IPS-NIHi7 (cell line): ENCODE results near the gene PHLPP1.

ENCODE experiments used
- DNase-seq: peaks from one replicate; pipeline ENCODE4 v3.0.0; 2012; ENCODE audit warnings: mixed read lengths; ENCODE audit errors: extremely low spot score

PHLPP1 gene

DNA sequence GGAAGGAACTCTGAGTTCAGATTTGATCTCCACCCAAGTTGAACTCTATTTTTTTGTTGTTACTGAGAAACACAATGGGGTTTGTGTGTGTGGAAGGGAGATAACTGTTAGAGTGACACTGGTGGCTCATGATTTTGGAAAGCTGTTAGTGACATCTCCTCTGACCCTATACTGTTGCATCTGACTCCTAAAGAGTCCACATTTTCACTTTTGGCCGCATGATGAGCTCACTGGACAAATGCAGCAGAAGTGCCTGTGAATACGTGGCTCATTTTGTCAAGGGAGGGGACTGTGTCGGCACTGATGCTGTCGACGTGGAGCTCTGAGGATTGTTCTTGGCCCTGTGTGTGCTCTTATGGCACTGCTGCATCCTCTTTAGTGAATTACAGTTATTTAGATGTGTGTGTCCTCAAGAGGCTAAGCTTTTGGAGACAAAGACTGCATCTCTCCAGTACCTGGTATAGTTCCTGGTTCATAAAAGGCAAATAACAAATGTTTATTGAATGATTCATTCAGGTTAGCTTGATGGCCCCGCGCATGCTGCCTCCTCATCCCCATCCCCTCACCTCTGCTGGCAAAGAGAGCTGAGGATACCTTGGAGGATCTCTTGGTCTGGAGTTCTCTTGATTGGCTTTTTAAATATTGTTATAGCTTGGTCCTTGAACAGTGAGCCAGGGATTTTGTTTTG, 135.4 kb downstream of the PHLPP1 start:
- no peak for DNase-seq

DNA sequence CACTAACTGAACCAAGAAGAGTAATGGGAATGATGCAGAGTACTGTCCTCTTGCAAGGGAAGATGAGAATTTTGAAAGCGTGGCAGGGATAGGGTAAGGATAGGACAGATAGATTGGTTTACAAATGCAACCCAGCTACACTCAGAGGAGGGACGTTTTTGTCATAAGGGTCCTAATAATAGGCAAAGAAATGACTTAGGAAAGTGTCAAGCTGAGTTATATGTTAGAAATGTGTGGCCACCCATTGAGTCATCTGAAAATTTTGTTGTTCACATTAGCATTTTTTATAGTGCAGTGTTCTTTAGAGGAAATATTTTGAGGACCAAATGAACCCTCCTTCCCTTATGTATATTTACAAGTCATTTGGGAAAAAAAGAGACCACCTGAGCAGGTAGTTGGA, 137.5 kb downstream of the PHLPP1 start:
- DNase-seq, result no peak

DNA sequence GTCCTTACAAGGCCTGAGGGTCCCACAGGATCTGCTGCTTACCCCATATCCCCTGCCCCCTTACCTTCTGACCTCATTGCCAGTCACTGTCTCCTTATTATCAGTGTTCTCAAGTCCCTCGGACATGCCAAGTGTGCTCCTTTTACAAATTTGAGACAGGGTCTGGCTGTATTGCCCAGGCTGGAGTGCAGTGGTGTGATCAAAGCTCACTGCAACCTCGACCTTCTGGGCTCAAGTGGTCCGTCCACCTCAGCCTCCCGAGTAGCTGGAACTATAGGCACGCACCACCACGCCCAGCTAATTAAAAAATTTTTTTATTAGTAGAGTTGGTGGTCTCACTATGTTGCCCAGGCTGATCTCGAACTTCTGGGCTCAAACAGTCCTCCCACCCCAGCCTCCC, 141.0 kb downstream of the PHLPP1 start:
- DNase-seq, result no peak

DNA sequence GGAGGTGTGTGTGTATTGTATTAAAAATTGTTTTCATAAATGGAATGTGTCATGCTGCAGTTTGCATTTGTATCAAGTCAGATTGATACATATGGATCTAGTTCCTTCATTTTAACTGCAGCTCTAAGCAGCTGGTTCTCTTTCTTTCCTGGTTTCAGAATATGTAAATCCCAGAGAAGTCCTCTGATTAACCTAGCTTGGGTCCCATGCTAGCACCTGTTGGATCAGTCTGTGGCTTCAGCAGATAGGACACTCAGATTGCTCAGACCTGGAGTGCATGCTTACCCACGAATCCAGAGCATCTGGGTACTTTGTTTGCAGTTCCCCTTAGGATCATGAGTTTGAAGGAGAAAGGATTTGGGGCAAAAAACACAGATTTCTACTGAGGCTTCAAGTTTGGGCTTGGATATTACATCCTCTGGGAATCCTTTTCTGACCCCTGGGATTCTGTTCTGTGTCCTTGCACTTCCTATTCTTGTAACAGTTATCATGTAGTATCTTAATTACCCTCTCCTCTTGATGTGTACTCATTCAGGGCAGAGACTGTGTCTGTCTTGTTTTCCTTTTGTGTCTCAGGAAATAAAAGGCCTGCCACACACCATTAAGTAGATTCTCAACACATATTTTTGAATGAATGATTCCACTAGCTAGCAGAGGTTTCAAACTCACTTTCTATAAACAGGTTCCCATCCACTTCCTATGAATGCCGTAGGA, 142.1 kb downstream of the PHLPP1 start:
- no peak for DNase-seq

DNA sequence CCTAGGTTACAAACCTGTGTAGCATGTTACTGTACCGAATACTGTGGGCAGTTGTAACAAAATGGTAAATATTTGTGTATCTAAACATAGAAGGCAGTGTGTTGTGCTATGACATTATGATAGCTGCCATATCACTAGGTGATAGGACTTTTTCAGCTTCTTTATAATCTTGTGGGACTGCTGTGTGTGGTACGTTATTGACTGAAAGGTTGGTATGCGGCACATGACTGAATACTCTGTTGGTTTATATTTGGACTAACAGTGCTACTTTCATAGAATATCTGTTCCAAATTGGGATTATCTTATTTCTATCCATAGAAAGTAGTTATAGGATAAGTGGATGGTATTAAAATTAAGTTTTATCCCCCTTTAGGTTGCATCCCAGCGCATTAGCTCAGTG, 144.7 kb downstream of the PHLPP1 start:
- no peak for DNase-seq

DNA sequence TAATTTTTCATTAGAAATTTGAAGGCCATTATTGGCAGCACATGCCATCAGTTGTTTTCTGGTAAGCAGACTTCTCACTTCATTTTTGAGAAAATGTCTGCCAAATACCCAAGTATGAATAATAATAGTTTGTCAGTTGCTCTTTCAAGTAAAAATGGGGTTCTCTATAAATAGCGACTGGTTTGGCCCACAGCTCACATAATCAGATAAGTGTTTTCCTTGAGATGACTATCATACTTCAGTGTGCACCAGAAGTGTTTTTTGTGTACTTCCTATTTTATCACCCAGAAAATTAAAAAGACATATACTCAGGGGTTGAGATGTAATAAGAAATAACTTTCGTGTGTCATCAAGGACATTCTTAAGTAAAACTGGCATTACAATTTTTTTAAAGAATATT, 147.1 kb downstream of the PHLPP1 start:
- no peak for DNase-seq

DNA sequence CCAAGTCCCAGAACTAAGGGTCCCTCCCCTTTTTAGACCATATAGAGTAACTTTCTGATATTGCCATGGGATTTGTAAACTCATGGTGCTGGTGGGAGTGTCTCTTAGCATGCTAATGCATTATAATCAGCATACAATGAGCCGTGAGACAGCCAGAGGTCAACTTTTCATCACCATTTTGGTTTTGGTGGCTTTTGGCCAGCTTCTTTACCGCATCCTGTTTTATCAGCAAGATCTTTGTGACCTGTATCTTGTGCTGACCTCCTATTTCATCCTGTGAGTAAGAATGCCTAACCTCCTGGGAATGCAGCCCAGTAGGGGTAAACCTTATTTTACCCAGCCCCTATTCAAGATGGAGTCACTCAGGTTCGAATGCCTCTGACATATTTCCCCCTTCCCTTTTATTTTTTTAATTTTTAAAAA, 148.2 kb downstream of the PHLPP1 start:
- no peak for DNase-seq

DNA sequence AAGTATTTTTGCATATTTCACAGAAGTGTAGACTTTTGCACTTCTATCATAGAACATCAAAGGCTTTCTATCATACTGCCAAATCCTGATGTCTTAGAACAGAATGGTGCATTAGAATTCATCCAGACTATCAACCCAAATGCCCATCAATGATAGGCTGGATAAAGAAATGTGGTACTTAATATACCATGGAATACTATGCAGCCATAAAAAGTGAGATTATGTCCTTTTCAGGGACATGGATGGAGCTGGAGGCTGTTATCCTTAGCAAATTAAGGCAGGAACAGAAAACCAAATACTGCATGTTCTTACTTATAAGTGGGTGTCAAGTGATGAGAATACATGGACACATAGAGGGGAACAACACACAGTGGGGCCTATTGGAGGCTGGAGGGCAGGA, 150.2 kb downstream of the PHLPP1 start:
- no peak for DNase-seq

DNA sequence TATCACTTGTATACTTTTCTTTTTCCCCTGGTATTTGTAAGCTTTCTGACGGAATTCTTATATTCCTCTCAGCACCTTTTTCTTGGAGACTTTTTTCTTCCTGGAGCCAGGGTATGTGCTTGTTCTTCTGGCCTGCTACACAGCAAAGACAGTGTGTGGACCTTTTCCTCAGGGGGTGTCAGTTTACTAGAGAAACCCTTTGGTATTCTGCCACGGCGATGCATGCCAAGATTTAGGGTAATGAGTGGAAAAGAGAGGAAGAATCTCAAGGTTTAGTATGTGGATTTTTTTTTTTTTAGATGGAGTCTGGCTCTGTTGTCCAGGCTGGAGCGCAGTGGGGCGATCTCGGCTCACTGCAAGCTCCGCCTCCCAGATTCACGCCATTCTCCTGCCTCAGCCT, 152.2 kb downstream of the PHLPP1 start:
- no peak for DNase-seq

DNA sequence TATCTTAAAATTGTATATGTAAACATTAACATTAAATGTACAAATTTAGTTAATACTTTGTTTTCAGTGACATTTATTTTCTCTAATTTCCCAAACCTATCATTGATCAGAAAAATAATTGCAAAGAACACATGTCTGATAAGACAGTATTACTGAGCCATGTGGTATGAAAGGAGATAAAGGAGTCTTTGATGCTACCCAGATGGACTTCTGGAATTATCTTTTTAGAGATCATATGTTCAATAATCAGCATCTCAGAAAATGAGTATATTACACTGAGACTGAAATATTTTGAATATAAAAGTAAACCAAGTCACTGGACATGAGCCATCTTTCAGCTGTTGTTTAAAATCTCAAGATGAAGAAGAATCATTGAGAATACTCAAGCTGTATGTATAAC, 153.3 kb downstream of the PHLPP1 start:
- DNase-seq, result no peak

DNA sequence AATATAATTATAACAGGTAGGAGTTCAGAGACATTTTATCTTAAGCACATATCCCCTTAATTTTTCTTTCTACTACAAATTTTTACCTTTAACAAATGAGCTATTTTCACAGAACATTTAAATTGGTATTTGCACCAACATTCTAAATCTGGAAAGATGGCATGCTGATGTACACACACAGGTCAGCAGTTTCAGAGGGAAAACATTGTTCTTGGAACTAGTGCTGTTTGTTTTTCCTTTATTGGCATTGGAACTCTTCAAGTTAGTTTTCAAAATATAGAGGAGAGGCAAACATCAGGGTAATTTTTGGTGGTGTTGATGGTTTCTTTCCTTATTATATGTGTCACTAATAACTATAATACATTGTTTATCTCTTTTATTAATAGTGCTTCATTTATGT, 155.3 kb downstream of the PHLPP1 start:
- DNase-seq, result no peak

DNA sequence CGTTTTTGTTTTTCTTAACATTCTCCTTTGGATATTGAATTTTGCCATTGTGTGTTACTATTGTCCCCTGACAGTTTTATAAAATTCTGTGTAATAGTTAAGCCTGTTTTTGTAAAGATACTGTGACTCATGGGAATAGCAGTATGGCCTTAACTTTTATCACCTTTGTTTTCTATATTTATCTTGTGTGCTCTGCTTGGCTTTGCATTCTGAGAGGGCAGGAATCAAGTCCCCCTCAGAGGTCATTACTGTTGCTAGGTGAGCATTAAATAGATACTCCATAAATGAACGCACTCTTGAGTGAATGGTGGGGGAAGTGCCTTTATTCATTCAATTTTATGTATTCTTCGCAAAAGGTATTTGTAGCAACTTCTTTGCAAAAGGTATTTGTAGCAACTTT, 160.0 kb downstream of the PHLPP1 start:
- no peak for DNase-seq

DNA sequence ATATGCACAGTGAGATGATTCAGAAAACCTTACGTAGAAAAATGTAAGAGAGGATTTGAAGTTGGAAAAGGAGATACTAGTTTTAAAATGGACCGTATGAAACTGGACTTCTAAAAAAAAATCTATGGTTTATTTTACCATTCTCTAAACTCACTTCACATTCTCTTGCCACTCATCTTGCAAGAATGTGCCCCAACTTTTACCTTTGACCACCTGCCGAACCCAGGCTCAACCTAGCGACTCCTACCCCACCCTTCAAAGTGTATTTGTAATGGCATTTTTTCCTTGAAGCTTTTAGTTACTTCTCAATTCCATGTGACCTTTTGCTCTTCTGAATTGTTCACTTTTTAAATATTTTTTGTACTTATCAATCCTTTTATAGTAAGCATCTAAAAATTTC, 160.8 kb downstream of the PHLPP1 start:
- DNase-seq, result no peak

DNA sequence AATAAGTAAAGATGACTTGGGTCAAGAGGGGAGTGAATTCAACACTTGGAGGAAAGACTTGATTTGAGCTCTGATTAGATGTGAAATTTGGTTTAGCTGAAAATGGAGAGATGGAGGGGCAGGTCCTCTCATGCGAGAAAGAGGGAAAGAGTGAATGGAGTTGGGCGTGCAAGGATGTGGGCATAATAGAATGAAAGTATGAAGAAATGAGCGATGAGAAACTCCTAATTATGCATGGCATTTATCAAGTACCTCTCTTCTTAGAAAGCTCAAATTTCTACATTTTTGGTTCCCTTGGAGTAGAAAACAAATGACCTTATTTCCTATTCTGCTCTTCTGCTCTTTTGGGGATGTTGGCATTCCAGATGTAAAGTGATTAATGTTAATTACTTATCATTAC, 161.5 kb downstream of the PHLPP1 start:
- DNase-seq, result no peak

DNA sequence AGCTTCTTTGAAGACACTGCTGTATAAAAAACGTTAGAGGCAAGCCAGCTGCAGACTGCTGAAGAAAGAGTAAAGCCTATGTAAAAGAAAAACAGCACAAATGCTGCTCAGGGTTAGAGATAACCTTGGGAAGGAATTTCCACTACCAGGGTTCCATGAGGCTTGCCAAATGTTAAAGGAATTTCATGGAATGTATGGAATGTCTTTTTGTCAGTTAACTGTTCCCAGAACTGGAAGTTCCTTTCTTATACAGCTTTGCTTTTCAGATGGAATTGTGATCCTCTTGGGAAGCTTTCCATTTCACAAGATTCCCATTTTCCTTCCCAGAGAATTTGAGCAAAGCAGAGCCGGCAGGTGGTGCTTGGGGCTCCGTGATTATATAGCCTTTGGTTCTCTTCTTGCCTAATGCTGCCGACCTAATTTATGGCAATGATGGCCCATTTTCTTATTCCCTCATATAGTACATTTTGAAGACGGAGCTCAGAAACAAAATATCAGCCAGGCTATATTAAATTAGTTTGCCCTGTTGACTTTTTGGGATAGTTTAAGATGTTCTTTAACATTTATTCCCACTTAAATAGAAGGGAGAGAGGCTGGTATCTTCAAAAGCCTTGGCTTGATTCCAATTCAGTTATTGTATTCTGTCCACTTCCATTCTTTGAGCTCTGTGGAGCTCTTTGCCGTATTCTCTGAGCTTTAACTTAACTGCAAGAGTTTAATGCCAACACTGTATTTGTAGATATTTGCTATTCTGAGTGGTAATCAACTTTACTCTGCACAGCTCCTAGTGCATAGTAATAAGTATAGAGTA, 162.3 kb downstream of the PHLPP1 start:
- peak; percentile 52 for DNase-seq

DNA sequence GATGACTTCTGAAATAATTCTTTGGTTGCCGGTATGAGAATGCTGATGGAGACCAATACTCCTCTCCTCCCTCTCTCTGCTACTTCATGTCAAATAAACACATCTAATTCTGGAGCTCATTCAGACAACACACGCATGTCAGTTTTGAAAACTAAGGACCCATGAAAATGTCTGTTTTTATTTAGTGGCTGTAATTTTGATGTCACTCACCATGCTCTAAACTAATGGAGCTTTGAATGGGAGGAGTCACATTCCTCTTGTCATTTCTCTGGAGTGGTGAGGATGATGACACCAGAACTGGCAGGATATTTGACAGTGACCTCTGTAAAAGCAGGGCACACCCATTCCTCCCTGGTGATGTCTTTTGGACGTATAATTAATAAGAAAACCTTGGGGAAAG, 163.0 kb downstream of the PHLPP1 start:
- no peak for DNase-seq

DNA sequence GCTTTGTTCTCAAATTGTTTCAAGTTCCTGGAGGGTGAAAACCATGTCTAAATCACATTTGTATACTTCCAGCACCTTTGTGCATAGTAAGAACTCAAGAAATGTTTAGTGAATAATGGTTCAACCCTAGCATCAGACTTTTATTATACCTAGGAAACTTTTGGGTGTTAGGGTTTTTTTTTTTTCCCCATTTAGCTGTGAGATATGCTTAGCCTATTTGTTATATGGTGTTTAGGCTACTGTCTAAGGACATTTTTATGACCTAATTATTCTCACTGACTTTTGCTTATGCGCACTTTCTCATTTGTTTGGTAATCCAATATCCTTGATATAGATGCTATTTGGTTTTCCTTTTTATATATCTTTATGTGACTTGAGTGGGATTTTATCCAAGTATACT, 164.7 kb downstream of the PHLPP1 start:
- DNase-seq, result no peak

DNA sequence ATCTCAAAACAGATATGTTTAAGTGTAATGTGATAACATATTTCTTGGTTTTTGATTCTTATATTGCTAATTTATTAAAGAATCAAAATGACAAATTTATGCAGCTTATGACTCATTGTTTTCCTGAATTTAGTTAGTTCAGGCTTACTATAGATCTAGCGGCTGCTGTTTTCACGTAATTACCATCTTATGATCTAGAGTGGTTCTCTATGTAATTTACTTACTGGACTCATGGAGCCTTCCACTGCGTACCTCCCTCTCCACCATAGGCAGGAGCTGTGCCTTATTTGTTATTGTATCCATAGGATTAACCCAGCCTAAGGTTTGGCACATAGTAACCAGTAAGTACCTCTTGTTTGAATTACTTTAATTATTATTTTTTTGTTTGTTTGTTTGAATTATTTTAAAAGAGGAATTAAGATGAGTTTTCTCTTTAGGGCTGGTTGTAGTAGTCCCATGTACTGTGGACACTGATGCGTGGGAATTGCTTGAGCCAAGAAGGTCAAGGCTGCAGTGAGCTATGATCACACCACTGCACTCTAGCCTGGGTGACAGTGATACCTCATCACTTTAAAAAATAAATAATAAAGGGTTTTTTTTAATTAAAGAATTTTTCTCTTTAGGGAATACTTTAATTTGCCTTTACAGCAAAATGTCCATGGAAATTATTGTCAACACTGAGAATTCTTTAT, 165.5 kb downstream of the PHLPP1 start:
- DNase-seq, result no peak

DNA sequence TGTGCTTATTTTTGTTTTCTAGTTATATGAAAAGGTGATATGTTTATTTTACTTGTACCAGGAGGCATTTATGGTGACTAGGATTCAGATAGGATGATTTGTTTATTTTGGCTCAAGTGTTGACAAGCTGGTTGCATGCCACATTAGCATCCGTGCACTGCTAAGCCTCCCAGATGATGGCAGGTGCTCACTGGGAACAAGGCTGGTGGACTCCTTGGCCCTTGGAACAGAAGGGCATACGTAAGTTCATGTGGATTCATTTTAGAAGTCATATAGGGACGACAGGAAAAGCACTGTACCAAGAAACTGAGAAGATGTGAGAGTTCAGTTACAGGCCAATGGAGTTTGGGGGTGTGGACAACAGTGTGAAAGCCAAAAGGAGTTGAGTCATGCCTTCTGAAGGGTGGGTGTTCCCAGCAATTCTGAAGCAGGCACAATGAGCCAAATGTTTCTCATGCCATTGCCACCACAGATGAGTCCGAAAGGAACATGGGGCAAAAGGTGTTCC, 166.2 kb downstream of the PHLPP1 start:
- no peak for DNase-seq

DNA sequence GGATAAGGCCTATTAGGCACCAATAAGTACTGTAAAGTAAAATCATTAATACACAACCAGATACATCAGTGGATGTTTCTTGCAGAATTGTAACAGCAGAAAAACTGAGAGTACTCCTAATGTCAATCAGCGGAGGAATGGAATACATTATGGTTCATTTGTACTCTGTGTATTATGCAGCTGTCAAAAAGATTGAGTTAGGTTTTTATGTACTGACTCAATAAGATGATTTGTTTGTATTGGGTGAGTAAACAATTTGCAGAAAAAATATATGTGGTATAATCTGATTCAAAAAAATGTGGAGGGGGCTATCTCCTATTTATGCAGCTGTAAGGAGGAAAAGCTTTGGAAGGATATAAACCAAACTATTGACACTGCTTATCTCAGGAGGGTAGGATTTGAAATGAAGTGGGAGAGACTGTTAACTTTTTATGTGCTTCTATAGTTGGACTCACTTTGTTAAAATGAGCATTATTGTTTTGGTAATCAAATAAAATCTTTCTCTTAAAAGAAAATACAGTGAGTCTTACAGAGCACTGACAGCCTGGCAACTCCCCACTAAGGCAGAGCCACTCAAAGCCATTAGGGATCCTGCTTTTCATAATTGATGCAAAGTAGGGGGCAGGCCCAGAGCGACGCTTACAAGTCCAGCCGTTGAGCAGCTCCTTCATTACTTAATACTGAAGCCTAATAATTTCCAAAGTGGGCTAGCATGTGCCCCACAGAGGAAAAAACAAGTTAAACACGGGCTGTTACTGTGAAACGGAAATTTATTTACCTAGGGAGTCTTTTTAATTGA, 168.8 kb downstream of the PHLPP1 start:
- DNase-seq, result no peak

DNA sequence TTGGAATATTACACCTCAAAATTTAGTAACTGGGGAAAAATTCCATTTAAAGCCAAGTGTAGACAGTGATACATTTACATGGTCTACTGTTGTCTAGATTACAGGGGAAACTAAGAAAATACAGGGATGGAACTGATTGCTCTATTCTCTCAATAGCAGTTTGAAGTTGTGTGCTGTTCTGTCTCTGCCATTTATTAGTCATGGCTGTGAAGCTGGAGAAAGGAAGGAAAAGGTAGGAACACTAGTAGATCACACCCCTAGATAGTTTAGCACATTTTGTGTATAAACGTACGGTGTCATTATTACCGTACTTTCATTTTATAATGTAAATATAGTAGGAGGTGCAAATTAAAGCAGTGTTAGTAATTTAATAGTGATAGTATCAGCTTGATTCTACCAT, 170.5 kb downstream of the PHLPP1 start:
- no peak for DNase-seq
